NCI-H82 treated with DMSO at 0.1 percent for 48 hours (cell line): ENCODE measurements around the gene MRPL4.

Experiments used
- DNase-seq: peaks from one replicate; lab custom pipeline; 2025; ENCODE audit not compliant: unreplicated experiment; lab: John Stamatoyannopoulos, UW

Gene MRPL4

DNA sequence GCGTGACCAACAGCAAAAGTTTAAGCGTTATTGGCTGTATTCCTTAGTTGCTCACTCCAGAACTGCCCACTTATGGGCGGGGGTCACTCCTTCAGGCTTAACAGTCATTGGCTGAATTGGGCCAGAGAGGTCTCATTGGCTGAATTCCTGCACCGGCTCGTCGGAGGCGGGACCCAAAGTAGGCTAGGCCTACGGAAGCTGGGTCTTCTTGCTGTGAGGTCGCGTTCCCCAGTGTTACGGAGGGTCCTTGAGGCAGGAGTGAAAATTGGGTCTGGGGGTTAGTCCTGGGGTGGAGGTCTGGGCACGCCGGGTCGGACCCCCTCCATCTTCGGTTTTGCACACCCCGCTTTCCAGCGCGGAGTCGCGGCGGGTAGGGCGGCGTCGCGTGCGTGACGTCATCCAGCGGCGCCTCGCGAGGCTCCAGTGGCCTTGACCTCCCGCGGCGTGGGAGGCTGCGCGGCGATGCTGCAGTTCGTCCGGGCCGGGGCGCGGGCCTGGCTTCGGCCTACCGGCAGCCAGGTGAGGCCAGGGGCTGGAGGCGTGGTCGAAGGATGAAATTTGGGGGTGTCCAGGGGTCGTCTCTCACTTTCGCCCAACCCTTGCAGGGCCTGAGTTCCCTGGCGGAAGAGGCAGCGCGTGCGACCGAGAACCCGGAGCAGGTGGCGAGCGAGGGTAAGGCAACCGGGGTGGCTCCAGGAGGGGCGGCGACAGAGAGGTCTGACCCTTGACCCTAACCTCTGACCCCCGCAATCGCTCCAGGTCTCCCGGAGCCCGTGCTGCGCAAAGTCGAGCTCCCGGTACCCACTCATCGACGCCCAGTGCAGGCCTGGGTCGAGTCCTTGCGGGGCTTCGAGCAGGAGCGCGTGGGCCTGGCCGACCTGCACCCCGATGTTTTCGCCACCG, at the start of gene MRPL4:
Gene MRPL4 (plus strand): TSS at position 423 of the 903 bp plus-strand sequence. CDS start 40 bp downstream, at position 463.
- DNase-seq, result peak; percentile 95

DNA sequence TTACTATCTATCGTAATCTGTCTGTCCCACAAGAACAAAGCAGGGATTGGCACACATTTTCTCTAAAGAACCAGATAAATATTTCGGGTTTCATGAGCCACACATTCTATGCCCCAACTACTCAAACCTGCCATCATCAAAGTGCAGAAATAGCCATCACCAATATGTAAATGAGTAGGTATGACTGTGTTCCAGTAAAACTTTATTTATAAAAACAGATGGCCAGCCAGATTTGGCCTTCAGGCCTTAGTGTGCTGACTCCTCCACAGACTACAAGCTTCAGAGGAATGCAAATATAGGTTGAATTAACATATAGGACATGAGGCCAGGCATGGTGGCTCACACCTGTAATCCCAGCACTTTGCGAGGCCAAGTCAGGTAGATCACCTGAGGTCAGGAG, 48.3 kb upstream of the MRPL4 start:
- DNase-seq, result no peak

DNA sequence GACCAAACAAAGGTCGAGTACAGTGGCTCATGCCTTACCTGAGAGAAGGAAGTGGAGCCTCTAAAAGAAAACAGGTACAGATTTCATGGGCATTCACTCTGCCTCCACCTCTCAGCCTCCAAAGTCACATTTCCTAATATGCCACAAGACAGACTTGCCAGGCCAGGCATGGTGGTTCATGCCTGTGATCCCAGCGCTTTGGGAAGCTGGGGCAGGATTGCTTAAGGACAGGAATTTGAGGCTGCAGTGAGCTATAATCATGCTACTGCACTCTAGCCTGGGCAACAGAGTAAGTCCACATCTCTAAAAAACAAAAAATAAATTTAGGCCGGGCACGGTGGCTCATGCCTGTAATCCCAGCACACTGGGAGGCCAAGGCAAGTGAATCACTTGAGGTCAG, 46.4 kb upstream of the MRPL4 start:
- no peak for DNase-seq

DNA sequence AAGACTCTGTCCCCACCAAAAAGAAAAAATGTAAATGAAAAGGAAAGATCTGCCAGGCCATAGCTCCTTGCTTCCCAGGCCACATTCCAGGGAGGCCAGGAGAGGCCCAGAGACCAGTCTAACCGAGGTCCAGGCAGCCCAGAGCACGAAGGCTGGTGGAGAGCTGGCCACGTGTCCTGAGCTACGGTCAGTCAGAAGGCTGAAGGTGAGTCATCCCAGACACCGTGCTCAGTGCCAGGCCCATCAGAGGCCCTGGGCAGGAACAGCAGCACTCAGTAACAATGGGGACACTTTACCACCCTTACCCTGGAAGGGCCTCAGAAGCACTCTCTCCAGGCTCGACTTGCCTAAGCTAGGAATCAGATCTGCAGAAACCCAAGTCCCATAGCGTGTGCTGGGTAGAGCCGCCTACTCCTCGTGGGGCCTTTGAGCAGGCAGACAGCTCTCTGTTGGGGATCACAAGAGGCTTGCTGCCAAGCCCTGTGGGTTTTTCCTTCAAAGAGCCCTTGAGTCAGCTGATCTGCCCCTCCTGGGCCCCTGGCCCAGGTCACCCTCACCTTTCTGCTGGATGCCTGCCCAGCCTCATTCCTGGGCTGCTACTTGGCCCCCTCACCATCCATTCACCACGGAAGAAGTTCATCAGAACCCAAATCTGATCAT, 45.7 kb upstream of the MRPL4 start:
- DNase-seq, result no peak

- DNase-seq, result no peak
These were observed 45.0 kb upstream of the MRPL4 start for GRCh38 chr19:10207026-10207425.

DNA sequence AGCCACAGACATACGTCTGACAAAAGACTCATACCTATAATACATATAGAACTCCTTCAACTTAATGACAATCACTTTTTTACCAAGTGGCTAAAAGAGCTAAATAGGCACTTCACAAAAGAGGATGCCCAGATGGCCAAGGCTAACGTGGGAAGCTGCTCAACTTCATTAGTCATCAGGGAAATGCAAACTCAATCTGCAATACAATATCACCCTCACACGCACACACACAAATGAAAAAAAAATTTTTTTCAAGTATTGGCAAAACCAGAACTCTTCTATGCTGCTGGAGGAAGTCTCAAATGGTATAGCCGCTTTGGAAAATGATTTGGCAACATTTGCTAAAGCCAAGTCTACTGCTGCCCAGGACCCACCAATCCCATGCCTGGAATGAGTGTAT, 42.7 kb upstream of the MRPL4 start:
- no peak for DNase-seq

DNA sequence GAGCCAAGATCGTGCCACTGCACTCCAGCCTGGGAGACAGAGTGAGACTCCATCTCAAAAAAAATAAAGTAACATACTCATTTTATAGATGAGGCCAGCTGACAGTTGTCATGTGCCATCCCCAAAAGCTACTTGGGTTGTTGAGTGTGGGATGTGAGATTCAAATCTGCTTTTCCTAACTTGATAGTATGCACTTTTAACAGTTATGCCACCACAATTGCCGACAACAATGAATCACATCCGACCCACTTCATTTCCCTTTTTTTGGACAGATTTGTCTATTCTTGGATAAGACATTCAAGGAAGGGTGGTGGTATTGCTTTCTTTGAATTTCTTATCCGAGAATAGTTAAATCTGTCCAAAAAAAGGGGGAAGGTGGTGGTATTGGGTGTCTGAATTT, 41.0 kb upstream of the MRPL4 start:
- no peak for DNase-seq

GRCh38 chr19:10211691-10212090, 40.3 kb upstream of the MRPL4 start:
- DNase-seq, result no peak

DNA sequence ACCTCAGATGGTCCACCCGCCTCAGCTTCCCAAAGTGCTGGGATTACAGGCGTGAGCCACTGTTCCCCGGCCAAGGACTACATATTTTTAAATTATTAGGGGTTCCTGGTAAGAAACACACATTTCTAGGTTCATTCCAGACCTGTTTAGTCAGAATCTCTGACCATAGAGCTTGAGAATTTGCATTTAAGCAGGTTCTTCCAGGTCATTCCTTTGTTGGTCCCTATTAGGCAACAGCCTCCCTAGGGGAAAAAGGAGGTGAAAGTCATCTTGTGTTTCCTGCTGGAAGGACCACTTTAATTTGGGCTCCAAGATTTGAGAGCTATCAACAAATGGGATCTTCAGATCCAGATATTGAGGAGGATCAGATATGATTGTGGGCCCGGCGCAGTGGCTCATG, 37.2 kb upstream of the MRPL4 start:
- no peak for DNase-seq

DNA sequence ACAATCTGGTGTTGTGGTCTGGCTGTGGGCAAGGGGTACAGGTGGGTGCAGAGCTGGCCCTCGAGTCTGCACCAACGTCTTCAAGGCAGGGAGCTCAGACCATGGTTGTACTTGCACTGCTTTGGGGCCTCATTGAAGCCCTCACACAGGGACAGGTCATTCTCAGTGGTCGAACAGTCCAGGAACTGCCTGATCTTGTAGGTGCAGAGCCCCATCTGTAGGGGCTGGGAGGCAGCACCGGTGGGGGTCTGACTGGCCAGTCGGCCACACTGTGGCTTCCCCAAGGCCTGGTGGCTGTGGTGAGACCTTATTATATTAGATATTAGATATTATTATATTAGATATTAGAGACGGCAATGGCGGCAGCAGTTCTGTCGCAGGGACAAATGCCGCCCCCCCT, 34.9 kb upstream of the MRPL4 start:
- DNase-seq, result no peak

- no peak for DNase-seq
These were observed 32.3 kb upstream of the MRPL4 start for GRCh38 chr19:10219678-10220077.

- no peak for DNase-seq
These were observed 31.3 kb upstream of the MRPL4 start for GRCh38 chr19:10220695-10221094.

- DNase-seq, result no peak
These were observed 29.7 kb upstream of the MRPL4 start for GRCh38 chr19:10222201-10222890.

DNA sequence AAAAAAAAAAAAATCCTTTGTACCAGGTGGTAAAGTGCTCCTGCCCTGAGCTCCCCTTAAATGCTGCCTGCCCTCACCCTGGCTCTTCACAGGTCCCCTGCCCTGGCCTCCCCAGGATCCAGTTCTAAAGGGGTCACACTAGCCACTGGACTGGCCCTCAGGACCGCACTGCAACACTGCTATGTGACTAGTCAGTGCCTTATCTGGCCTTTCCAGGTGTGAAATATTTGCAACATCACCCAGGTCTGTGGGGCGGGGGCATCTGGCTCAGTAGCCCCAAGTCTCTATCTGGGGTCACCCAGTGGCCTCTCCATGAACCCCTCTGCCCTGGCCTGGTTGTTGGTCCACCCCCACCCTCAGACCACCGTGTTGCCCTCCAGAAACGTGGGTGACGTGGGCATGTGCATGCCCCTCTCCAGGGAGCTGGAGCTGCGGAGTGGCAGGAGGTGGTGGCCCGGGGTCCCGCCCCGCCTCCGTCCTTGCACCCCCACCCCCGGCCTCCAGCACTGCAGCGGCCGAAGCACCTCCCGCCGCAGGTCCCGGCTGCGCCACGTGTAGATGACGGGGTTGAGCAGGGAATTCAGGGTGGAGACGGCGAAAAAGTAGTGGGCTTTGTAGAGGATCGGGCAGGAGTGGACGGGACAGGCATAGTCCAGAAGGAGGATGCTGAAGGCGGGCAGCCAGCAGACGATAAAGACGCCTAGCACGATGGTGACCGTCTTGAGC, 28.4 kb upstream of the MRPL4 start:
- no peak for DNase-seq

GRCh38 chr19:10224337-10224736, 27.7 kb upstream of the MRPL4 start:
- no peak for DNase-seq

DNA sequence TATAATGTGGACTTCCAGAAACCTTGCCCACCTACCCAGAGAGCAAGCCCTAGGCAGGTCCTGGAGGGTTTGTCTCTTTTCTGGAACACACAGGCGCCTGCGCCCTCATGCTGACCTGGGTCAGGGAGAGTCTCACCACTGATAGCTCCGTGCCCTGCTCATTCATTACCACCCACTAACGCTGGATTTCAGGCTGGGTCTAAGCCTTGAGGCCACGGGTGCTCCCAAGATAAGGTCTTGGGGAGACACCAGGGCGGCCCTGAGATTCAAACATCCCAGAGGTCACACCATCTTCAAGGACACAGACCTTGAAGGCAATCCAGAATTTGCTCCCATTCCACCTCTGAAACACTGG, 26.0 kb upstream of the MRPL4 start:
- DNase-seq, result no peak

DNA sequence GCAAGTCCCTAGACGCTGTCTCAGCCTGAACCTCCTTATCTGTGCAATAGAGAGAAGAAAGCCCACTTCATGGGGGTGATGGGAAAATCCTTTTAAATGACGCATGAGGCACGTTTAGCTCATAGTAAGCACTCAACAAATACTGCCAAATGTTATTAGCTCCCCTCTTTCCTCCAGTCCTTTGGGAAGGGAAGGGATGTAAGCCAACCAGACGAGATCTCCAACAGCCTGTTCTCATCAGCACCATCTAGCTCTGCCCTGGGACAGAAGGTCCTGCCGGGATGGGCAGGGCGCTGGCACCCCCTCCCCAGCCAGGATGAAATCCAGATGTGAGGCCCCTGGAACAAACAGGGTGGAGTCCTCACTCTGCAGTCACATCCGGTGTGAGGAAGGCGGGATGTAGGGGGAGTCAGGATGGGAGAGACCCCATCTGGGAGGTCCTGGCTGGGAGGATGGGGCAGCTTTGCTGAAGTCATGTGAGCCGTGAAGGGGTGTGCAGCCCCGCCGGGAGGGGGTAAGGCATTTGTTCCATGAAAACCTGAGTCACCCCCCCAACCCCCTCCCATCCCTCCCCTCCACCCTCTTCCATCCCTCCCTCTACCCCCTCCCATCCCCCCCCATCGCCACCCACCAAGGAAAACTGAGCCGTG, 25.5 kb upstream of the MRPL4 start:
- no peak for DNase-seq

GRCh38 chr19:10227026-10227971, 24.7 kb upstream of the MRPL4 start:
- no peak for DNase-seq

- no peak for DNase-seq
These were observed 23.6 kb upstream of the MRPL4 start for GRCh38 chr19:10228393-10228792.

GRCh38 chr19:10228920-10229319, 23.1 kb upstream of the MRPL4 start:
- peak; percentile 5 for DNase-seq
